Left renal cortex interstitium (tissue), 4 donors: Measurements from ENCODE around the gene FRS2. TPM values are rescaled to one million over a fixed set of nuclear protein-coding genes. Genes with fewer than 3 reads are reported as not detected.

Experiments used
- DNase-seq, 4 donors: peaks; one replicate each; pipeline ENCODE4 v3.0.0-alpha.2; 2013; ENCODE audit warnings: low read depth in 4 of 4, low spot score in 2 of 4, missing footprints in 1 of 4
- polyA plus RNA-seq, 4 donors: library from polyadenylated mRNA; unstranded; fragments of 120-200 nt; gene quantifications; one replicate each; pipeline ENCODE4 v1.2.1, GENCODE V29; 2013; ENCODE audit not compliant: insufficient read length in 4 of 4

Gene FRS2
- polyA plus RNA-seq, 4 donors = 42.2 to 49.3 (median 45.4) TPM

- no peak for DNase-seq
Measured at GRCh38 chr12:69523433-69524330, 53.5 kb downstream of the FRS2 start.

GRCh38 chr12:69524331-69524630, 54.1 kb downstream of the FRS2 start:
- DNase-seq = no peak

DNA sequence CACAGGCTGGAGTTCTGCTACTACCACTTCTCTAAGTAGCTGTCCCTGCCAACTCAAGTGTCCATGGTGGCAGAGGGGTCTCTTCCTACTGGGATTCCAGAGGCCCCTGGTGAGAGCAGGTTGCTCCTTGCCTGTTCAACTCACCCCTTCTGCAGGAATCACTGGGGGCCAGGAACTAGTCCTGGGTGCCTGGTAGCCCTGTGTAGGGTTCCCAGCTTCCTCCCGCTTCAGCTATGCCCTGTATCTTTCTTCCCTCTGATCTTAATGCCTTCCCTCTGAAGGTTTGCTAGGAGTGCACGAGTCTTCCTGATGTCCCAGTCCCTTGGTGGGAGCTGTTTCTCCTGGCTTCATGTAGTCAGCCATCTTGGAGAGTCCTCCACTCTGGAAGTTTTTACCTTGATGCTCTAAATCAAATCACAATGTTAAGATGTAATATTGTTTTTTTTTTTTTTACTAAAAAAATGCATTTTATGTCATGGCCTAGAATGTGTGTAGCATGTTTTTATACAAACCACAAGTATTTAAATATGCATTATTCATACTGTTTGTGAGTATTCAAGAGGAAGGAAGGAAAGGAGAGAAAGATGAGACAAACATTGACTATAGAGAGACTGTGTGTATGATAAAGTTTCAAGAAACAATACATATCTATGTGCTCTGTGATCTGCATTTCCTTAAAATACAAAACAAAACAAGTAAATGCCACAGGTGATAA, 54.7 kb downstream of the FRS2 start:
- DNase-seq = no peak

GRCh38 chr12:69527506-69528272, 57.5 kb downstream of the FRS2 start:
- no peak for DNase-seq

GRCh38 chr12:69529021-69529420, 58.8 kb downstream of the FRS2 start:
- DNase-seq = no peak

GRCh38 chr12:69533844-69534243, 63.7 kb downstream of the FRS2 start:
- no peak for DNase-seq

DNA sequence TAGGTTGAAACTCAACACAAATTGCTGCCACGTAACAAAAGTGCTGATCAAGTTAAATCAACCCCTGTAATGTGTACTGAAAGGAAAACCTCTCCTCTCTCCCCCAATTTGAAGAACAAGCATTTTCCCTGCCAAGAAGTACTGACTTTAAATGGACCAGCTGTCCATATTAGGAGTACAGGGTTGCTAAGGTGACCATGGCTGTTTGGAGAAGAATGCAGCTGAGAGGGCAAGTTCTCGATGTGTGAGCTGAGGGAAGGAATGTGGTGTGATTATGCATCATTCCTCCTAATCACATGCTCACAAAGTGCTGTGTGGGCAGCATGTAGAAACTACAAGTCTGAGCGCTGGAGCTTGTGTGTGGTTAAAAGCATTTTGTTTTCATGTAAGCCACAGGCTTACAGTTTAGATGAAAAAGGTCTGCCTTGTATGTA, 64.2 kb downstream of the FRS2 start:
- peak; percentile 59 to 78 (median 61) for DNase-seq

DNA sequence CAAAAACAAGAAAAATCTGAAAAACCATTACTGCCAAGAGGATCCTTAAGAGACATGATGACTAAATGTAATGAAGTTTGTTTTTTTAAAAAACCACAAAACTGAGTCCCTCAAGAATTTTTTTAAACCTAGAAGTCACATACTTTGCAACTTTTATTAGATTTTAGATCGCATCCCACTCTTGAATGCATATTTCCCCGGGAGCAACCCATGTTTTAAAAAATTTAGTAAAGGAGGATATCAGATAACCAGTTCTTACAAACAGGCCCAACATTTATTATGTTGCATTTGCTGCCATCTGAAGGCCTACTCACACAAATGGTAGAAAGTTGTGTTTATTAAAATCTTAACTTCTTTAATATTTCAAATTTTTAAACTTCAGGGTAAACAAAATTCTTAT, 70.8 kb downstream of the FRS2 start:
- DNase-seq = no peak

DNA sequence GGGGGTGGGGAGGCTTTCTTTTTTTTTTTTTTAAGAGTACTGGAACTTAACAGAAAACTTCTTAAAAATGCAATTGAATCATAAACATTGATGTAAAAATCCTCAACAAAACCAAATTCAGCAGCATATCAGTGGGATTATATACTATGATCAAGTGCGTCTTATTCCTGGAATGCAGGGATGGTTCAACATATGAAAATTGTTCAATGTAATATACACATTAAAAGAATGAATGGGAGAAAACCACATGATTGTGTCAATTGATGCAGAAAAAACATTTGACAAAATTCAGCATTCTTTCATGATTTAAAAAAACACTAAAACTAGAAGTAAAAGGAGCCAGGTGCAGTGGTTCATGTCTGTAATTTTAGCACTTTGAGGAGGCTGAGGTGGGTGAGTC, 73.9 kb downstream of the FRS2 start:
- no peak for DNase-seq

- DNase-seq = no peak
Measured at GRCh38 chr12:69545081-69545480, 74.9 kb downstream of the FRS2 start.

DNA sequence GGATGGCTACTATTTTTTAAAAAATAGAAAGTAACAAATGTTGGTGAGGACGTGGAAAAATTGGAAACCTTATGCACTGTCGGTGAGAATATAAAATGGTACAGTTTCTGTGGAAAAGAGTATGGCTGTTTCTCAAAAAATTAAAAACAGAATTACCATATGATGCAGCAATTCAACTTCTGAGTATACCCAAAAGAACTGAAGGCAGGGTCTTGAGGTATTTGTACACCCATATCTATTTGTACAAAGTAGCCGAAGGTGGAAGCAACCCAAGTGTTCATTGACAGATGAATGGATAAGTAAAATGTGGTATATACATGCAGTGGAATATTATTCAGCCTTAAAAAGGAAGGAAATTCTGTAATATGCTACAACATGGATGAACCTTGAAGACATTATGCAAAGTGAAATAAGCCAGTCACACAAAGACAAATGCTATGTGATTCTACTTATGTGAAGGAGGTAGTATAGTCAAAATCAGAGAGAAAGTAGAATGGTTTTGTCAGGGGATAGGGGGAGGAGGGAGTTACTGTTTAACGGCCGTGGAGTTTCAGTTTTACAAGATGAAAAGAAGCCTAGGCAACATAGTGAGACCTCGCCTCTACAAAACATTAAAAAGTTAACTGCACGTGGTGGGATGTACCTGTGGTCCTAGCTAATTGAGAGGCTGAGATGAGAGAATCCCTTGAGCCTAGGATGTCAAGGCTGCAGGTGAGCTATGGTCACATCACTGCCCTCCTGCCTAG, 76.7 kb downstream of the FRS2 start:
- no peak for DNase-seq

GRCh38 chr12:69548687-69549086, 78.5 kb downstream of the FRS2 start:
- no peak for DNase-seq

GRCh38 chr12:69550569-69551350, 80.6 kb downstream of the FRS2 start:
- DNase-seq = no peak

DNA sequence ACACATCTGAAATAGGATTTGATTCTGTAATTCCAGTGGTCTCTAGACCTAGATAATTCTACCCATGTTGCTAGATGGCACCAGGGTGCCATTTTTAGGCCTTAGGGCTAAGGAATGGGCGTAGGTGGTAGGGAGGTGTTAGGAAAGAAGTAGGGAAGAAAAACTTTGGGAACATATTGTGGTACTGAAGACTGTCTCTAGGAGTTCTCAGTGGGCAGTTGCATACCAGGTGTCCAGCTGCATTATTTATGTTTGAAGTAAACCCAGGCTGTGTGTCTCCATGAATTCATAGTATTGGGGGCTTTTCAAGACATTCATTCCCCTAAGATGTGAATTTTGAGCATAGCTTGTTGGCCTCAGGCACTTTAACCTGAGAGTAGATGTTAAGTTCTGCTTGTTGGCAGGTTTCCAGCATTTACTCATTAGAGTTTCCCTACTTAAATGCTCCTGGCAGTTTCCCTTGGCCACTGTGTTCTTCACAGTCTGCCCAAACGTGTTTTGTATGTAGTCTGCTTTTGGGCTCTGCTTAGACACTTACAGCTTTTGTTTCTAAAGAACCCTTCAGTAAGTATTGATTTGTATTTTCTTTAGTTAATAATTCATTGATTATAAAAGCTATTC, 83.5 kb downstream of the FRS2 start:
- DNase-seq = peak in 1 of 4 donors; percentile 18

DNA sequence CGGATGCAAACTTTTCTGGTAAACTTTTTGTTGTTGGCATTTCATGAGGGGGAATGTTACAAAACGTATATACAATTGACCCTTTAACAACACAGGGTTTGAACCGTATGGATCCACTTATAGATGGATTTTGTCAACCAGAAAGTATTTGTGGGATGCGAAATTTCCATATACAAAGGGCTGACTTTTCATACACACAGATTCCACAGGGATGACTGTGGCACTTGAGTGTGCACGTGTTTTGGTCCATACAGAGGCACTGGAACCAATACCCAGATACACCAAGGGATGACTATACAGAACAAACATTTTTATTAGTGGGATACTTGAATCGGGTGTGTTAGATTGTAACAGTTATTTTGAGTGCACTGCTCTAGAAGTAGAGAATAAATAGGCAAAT, 85.3 kb downstream of the FRS2 start:
- DNase-seq = no peak

DNA sequence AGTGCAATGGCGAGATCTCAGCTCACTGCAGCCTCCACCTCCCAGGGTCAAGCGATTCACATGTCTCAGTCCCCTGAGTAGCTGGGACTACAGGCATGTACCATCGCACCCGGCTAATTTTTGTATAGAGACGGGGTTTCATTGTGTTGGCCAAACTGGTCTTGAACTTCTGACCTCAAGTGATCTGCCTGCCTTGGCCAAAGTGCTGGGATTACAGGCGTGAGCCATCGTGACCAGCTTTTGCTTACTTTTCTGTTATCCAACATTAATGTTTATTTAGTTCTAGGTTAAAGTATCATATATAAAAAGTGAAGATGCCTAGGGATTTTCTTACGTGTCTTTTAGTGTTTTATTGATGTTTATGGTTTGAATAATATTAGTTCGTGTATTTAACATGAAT, 86.2 kb downstream of the FRS2 start:
- no peak for DNase-seq

GRCh38 chr12:69563166-69563762, 93.1 kb downstream of the FRS2 start:
- no peak for DNase-seq

DNA sequence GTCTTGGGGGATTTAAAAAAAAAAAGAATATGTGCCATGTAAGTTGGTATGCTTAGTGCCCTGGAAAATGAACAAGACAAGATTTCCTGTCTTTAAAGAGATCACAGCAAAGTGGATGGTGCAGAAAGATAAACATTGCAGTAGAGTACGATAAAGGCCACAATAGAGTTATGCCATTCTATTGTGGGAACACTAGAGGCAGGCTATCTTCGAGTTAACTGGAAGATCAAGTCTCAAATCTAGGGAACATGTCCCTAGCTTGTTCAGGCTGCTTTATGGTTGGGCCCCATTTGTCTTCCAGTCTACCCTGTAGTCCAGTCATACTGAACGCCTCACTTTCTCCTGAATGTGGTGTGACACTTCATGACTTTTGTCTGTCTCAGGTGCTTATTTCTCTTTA, 96.4 kb downstream of the FRS2 start:
- DNase-seq = no peak

- DNase-seq = no peak
Measured at GRCh38 chr12:69569236-69569635, 99.0 kb downstream of the FRS2 start.
